HS-27A (cell line): ENCODE results near the gene HOMER3.
"Not testable (repeated sequence)": the region's sequence is repeated elsewhere in the genome, so short reads cannot be mapped to it uniquely, and the experiment has no call there.

Experiments used
- DNase-seq: peaks from one replicate; pipeline ENCODE4 v3.0.0-alpha.2; 2012; ENCODE audit warnings: low read depth, missing footprints

HOMER3 gene

DNA sequence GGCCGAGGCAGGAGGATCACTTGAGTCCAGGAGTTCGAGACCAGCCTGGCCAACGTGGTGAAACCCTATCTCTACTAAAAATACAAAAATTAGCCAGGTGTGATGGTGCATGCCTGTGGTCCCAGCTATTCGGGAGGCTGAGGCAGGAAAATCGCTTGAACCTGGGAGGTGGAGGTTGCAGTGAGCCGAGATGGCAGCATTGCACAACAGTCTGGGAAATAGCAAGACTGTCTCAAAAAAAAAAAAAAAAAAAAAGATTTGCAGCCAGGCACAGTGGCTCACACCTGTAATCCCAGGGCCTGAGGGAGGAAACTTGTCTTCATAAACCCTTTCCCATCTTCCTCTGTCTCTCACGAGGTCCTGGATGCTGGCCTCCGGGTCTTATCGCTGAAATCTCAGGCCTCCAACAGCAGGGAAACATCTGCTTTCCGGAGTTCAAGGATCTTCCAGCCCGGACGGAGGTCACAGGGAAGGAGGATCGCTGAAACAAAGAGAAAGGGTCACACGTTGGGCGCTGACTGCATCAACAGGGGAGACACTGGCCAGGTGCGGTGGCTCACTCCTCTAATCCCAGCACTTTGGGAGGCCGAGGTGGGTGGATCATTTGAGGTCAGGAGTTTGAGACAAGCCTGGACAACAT lies 11.5 kb upstream of the HOMER3 start:
- not testable (repeated sequence) for DNase-seq

DNA sequence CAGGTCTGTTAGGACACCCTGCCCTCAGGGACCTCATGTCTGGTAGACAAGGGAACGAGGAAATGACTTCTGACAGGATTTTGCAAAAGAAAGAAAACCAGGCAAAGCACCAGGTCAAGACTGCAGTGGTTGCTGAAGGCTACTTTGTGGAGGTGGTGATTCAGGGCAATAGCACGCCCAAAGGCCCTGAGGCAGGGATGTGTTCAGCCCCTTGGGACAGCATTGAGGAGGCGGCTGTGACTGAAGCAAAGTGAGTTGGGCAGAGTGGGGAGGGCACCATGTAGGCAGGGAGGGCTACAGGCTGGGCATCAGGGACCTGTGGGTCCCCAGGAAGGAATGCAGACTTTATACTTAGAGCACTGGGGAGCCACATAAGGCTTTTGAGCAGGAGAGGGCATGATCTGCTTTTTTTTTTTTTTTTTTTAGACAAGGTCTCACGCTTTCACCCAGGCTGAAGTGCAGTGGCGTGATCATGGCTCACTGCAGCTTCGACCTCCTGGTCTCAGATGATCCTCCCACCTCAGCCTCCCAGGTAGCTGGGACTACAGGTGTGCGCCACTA lies 10.8 kb upstream of the HOMER3 start:
- DNase-seq: no peak

DNA sequence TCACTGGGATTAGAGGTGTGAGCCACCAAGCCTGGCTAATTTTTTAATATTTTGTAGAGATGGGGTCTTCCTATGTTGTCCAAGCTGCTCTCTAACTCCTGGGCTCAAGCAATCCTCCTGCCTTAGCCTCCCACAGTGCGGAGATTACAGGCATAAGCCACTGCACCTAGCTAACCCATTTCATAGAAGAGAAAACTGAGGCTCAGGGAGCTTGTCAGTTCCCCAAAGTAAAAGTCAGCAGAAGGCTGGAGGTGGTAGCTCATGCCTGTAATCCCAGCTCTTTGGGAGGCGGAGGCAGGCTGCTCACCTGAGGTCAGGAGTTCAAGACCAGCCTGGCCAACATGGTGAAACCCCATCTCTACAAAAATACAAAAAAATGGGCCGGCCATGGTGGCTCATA lies 8.8 kb upstream of the HOMER3 start:
- no peak for DNase-seq

DNA sequence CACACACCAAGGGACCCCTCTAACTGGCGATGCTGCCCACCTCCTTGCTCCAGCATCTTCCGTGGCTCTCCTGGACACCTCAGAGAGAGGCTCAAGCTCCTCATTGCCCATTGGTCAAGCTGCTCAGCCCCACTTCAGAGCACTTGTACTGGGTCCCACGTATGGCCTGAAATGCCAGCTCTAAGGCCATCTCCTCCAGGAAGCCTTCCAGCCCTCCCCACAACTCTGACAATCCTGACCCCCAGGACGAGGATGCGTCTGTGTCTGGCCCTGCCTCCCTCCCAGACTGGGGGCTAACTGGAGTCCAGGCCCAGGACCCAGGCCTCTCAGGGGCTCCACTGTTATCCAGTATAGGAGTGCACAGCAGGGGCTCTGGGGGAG lies 7.9 kb upstream of the HOMER3 start:
- no peak for DNase-seq

DNA sequence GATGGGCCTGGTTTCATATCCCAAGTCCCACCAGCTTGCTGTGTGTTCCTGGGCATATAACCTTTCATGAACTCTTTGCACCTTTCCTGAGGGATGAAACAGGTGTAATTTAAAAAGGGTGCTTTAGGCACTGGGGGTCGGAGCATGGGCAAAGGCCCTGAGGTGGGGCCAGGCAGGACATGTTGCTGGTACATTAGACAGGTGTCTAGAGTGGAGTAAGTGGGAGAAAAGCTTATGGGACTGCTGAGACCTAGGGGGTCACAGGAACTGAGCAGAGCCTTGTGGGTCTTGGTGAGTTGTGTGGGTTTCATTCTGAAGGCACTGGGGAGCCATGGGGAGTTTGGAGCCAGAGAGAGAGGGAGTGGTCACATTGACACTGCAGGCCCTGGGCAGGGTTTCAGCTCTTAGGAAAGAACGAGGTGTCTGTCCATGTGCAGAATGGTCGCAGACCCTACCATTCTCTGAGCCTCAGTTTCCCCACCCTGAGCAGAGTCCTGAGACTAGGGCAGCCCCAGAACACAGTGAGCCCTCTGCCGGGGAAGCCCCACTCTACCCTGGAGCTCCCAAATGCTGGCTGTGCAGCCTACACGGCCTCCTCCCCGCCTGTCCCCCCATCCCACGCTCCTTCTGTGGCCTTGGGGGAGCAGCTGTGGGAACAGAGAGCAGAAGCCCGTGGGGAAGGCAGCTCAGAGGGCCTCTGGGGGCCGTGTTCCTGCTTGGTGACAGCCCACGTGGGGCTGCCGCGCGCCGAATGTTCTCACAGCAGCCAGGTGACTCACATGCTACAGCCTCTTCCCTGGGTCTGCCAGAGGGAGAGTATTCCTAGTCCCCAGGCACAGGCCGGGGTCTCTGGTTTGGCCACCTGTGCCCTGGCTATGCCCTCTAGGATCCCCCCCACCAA lies 7.3 kb upstream of the HOMER3 start:
- DNase-seq: no peak

DNA sequence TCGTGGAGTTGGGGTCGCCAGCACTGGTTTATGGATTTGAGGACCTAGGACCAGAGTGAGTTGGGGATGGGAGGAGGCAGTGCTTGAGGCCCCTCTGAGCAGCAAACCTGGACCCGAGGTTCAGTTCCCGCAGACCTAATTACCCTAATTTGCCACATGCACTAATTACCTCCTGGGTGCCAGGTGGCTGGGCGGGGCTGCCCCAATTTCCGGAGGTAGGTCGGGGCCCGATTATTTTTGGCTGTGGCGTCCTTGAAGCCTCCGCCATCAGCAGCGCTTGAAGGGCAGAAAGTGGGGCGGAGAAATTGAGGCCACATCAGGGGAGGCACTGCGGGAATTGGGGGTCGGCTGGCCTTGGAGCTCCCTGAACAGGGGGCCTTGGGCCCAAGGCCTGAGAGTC lies 5.9 kb upstream of the HOMER3 start:
- DNase-seq: no peak

DNA sequence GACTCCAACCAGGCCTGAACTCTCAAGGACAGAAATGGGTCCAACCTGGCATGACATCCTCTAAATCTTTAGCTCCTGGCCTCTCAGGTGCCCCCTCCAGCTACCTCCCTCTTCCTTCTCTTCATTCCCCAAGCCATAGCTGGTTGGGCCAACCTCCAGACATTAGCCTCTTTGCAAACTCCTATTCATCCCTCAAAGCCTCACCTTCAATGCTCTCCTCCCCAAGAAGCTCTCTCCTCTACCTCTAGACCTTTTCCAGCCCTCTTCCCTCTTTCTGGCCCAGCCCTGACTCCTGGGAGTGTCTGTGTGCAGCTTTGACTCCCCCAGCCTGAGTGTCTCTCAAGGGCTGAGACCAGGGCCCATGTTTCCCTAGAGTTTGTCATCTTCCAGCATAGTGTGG lies 5.3 kb upstream of the HOMER3 start:
- no peak for DNase-seq

DNA sequence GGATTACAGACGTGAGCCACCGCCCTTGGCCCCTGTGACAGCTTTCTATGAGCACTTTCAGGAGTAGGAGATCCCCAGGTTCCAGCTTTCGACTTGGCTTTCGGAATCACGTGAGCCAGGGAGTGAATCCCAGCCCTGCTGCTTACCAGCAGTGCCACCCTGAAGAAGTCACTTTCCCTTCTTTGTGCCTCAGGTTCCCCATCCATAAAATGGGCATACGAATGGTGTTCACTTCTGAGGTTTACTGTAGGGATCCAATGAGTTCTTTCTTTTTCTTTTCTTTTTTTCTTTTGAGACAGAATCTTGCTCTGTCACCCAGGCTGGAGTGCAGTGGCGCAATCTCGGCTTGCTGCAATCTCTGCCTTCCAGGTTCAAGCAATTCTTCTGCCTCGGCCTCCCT lies 4.3 kb upstream of the HOMER3 start:
- no peak for DNase-seq

DNA sequence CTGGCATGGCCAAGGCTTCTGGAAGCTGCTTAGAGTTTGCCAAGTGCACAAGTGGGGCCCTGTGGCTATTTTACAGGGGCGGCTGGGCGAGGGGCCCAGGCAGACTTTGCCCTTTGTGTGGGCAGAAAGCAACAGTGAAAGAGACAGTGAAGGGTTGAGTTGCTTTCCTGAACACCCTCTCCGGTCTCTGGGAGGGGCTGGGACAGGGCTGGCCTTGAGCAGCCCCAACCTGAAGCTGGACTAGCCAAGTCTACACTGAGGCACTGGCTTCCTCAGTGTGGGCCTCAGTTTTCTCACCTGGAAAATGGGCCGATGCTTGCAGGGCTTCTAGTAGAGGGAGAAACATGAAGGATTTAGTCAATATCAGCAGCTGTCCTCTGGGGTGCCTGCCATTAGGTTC lies 2.4 kb upstream of the HOMER3 start:
- no peak for DNase-seq

DNA sequence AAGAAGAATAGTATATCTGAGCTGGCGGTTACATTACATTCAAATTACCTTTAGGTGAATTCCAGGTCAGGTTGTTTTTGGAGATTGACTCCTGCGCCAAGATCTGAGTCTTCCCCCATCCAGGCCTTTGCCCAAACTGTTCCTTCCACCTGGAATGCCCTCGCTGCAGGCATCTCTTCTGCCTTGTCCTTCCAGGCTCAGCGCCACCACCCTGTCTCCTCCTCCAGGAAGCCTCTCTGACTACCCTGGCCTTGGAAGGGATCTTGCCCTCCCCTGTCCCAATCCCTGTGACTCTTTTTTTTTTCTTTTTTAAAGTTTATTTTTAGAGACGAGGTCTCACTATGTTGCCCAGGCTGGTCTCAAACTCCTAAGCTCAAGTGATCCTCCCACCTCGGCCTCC lies 1.7 kb upstream of the HOMER3 start:
- DNase-seq: no peak

DNA sequence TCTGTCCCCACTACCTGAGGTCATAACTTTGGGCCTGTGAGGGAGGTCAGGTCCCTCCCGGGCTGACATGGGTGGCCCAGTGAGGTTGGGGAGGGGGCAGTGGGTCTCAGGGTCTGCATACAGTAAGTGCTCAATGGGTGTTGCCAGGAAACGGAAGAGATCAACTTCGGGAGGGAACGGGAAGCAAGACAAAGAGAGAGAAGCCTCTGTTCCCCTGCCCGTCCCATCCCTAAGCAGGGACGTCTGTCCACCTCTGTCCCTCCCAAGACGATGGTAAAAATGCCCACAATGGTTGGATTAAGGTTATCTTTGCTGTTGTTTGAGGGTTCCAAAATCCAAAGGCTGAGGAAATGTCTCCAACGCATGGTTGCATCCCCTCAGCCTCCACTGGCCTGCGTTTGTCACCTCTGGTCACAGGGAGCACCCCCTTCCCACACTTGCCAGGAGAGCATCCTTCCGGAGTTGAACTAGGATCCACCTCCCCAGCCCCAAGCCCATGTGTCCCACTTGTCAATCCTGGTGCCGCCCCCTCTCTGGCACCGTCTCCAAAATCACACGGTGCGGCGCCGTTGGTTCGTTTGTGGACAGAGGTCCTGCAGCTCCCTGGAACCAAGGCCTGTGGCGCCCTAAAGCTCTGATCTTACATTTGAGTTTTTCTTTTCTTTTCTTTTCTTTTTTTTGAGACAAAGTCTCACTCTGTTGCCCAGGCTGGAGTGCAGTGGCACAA lies 774 bp upstream of the HOMER3 start:
- DNase-seq: no peak

DNA sequence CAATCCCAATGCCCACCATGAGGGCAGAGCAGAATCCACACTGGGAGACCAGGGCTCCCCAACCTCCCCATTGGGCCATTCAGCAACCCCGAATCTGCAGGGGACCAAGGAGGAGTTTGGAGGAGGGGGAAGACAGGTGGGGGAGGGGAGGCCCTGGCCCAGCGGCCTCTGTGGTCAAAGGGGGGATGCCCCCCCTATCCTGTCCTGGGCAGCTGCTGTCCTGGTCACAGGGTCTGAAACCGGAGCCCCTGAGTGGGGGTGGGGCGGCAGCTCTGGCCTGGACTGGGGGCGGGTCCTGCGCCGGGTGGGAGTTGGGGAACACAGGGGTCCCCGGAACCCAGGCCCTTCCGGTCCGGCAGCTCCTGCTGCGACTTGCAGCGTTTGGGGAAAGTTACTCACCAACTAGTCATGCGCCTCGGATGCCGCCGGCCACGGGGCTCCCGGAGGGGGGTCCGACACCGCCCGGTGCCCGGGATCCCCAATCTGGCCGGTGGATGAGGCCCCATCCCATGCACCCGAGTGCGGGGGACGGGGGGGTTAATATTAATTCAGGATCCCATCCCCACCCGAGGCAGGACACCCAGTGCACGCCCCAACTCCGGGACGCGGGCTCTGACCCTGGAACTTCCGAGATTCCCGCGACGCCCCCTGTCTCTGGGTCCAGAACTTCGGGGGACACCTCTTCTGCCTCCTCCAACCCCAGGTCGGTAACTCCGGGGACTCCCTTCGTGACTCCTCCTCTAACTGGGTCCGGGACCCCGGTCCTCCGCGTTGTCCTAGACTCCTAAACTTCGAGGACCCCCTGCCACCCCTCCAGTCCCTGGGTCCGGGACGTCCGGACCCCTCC lies 872 bp downstream of the HOMER3 start:
- no peak for DNase-seq

DNA sequence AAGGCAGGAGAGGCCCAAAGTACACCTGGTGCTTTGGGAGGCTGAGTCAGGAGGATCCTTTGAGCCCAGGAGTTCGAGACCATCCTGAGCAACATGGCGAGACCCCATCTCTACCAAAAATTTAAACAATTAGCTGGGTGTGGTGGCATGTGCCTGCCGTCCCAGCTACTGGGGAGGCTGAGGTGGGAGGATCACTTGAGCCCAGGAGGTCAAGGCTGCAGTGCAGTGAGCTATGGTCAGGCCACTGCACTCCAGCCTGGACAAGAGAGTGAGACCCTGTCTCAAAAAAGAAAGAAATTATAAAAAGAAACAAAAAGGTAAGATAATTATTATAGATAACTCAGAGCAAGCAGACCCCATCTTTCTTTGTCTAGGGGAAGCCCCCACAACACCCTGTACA lies 1.9 kb downstream of the HOMER3 start:
- no peak for DNase-seq

DNA sequence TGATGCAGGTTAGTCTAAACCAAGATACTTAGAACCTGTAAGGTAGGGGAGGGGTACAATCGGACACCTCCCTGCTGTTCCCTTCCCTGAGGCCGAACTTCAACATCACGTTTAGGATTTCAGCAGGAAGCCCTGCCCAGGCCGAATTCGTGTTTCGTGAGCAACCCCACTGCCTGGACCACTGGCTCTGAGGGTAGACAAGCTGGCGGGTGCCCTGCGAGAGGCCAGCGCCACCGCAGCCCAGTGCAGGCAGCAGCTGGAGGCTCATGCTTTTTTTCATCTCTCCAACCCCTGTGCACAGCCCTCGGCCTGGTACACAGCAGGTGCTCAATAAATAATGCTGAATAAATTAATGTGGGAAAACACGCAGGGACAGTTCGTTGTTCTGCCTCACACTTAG lies 7.7 kb downstream of the HOMER3 start:
- no peak for DNase-seq

DNA sequence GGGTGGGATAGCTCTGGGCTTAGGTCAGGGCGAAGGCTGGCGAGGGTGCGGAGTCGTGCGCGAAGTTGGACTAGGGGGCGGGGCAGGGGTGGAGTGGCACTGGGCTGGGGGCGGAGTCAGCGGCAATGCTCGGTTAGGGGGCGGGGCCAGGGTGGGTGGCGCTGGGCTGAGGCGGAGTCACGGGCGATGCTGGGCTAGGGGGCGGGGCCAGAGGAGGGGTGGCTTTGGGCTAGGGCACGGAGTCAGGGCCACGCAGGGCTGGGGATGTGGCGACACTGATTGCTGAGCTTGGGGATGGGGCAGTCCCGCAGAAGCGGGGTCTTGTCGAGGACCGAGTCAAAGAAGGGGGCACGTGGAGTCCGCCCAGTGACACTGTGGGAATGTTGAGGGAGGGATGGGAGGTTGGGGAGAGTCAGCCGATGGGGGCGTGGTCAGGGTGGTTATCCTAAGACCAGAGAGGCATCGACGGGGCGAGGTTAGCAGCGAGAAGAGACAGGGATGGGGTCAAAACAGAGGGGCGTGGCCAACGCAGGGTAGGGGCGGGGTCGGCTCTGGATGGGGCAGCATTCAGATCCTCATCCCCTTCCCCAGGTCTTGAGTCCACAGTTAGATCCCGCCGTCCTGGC lies 8.7 kb downstream of the HOMER3 start:
- DNase-seq: no peak

DNA sequence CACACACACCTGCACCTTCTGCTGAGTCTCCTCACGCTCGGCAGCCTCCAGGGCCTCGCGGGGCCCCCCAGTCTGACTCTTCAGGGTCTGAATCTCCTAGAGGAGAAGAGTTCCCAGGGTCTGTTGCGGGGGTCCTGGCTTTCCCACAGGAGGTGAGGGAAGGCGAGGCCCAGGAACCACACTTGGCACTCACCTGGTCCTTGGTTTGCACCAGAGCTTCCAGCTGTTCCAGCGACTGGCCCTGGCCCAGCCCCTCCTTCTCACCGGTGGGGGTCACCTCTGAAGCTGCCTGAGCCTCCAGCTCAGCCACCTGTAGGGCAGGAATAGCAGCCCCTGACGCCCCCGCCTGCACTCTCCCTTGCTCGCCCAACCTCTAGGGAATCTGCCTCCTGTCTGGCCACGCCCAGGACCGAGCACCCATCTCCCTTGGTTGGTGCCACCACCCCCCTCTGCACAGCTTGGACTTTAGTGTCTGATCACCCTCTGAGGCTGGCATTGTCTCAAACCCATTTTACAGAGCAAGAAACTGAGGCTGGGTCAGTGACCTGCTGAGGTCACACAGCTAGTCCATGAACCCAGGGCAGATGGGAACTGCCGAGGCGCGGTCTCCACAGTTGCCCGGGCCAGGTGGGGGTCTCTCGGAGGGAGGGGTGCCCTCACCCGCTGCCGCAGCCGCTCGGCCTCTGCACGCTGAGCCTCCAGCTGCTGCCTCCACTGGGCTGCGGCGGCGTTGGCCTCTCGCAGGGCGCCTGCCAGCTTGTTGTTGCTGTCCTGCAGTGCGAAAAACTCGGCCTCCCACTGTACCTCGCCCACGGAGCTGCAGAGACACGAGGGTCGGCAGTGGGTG lies 9.5 kb downstream of the HOMER3 start:
- no peak for DNase-seq

DNA sequence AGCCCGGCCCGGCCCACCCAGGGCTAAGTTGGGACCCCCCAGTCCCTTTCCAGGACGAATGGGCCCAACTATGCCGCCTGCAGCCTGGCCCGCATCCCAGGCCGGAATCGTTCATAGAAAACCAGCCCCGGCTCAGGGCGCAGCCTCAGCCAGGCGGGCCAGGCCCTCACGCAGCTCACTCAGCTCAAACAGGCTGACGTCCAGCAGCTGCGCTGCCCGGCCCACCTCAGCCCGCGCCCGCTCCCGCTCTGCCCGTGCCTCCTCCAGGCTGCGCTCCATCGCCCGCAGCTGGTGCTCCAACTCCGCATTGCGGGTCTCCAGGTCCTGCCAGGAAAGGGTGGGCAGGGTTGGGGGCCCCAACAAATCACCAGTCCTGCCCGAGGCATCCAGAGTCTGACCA lies 11.7 kb downstream of the HOMER3 start:
- DNase-seq: no peak

DNA sequence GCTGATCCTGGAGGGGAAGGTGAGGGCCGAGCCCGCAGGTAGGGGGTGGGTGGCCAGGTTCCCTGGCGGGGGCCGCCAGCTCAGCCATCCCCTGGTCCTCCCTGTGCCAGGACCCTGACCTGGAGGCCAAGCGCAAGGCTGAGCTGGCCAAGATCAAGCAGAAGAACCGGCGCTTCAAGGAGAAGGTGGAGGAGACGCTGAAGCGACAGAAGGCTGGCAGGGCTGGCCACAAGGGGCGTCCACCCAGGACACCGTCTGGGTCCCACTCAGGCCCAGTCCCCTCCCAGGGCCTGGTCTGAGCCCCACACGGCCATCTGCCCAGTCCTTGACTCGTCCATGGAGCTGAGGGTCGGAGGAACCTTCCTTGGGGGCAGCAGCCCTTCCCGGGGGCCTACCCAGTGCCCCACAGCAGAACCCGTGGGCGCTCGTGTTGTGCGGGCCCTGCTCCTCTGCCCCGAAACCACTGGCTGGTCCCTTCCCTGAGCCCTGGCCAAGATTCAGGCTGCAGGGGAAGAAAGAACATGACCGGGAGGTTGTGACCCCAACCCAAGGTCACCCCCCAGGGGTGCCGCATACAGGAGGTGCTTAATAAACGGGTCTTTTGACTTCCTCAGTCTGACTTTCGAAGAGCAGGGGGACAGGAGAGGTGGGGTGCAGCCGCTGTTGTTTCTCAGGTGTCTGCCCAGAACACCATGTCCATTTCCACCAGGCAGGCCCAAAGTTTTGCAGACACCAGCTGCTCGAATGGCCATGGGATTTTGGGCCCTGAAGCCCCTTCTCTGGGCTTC lies 12.8 kb downstream of the HOMER3 start:
- no peak for DNase-seq

DNA sequence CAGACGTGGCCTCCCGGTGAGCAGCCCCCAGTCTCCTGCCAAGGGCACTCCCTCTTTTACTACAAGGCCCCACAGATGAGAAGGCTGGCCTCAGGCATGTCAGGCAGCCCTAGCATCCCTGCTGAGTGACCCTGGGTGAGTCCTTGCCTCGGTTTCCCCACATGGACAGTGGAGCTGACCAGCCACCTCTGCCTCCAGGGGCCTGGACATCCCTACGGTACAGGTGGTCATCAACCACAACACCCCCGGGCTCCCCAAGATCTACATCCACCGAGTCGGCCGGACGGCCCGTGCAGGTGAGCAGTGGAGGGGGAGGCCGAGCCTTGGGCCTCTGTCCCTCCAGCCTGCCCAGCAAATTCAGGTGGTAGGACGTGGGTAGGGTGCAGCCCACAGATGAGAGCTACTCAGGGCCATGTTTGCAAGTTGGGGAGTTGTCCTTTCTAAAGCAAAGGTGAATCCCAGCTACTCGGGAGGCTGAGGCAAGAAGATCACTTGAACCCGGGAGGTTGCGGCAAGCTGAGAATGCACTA lies 16.3 kb downstream of the HOMER3 start:
- no peak for DNase-seq
